Left renal pelvis (tissue), 4 donors: Measurements from ENCODE around the gene CHST11. TPM values are rescaled to one million over a fixed set of nuclear protein-coding genes. Genes with fewer than 3 reads are reported as not detected.

Experiments used
- DNase-seq, 4 donors: peaks; one replicate each; pipeline ENCODE4 v3.0.0-alpha.2; 2013; ENCODE audit warnings: low read depth in 4 of 4, low spot score in 3 of 4
- polyA plus RNA-seq, 4 donors: library from polyadenylated mRNA; unstranded; fragments of 120-200 nt; gene quantifications; one replicate each; pipeline ENCODE4 v1.2.1, GENCODE V29; 2013; ENCODE audit not compliant: insufficient read length in 4 of 4

The CHST11 gene
- polyA plus RNA-seq, 4 donors: 4.1 to 7.7 (median 6.9) TPM

DNA sequence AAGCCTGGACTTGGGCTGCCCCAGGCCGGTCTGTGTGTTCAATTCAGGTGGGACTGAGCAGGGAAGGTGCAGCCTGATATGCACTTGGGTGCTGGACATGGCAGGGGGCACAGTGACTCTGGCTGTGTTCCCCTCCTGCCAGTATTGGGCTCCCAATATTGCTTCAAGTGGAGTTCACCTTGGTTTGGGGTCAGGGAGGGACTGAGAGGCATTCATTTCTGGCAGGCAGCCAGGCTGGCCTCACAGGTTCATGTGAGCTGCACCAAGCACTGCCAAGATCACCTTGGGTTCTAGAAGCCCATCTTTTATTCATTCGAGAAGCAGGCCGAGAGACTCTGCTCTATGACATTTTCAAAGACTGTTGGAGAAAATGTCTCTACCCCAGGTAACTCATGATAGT lies 245.0 kb downstream of the CHST11 start:
- DNase-seq: no peak

DNA sequence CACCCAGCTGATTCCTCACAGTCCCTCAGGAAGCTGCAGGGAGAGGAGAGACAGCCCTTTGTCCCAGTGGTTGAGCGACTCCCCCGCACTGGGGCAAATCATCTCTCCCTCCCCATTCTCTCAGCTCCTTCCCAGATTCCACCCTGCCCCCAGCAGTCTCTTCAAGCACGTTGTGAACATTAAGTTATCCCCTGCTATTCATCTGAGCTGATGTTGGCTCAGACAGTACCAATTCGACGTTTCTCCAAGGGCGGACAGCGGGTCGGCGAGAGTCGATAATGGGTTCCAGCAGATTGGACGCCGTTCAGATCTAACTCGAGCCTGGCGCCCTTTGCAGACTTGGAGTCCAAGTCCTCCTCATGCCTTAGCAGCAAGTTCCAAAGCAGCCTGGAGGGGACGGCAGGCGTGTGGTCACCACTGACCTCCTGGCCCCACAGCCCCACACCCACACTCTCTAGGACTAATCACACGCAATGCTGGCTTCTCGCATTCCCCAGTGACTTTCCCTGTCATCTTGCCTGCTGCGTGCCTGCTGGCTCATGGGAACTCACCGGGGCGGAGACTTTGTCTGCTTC lies 245.9 kb downstream of the CHST11 start:
- DNase-seq: no peak

DNA sequence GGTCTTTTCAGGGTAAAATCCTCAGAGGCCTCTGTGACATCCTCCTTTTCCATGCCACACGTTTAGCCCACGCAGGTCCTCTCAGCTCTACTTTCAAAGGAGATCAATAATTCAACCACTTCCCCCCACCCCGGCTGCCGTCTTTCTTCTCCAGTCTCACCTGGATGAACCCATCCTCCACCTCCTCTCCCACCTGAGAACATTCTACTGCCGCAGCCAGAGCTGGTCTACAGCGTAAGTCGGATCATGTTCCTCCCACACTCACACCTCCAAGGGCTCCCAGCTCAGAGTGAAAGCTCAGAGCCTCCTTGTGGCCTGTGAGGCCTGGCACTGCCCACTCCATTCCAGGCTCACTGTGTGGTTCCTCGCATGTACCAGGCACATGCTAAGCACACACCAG lies 246.6 kb downstream of the CHST11 start:
- DNase-seq: no peak

DNA sequence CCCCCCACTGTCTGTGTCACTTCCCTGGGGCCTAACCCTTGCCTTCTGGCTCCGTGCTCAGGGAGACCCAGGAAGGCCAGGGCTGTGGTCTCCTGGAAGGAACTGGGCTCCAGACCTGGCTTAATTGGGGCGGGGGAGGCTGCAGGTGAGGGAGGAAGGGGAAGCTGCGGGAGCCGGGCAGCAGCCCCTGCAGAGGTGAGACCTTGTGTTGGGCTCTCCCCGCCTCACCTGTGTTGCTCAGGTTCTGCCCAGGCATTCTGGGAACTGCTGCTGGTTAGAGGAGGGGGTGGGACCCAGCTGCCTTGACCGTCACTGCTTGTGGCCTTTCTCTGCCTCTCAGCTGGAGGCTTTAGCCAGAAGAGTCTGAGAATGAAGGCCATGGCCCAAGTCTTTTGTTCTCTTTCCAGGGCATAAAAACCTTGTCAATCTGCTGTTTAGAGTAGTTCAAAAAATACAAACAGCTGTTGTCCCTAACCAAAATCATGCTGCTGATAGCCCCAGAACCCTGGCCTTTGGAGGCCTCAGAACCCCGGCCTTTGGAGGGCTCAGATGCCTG lies 247.6 kb downstream of the CHST11 start:
- no peak for DNase-seq

DNA sequence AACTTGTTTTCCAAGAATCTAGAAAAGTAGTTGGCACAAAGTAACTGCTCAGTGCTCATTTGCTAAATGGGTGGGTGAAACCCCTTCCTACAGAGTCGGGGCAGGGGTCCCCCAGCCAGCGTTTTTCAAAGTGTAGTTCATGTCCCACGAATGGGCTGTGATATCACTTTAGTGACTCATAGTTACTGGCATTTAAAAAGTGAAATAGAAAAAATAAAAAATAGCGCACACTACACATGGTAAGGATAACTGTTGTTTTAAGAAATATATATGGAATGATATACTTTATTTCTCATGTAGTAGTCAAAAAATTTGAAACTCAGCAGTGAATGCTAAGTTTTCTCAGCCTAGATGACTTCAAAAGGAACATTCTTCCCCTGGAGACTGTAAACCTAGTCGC lies 250.4 kb downstream of the CHST11 start:
- DNase-seq: no peak

DNA sequence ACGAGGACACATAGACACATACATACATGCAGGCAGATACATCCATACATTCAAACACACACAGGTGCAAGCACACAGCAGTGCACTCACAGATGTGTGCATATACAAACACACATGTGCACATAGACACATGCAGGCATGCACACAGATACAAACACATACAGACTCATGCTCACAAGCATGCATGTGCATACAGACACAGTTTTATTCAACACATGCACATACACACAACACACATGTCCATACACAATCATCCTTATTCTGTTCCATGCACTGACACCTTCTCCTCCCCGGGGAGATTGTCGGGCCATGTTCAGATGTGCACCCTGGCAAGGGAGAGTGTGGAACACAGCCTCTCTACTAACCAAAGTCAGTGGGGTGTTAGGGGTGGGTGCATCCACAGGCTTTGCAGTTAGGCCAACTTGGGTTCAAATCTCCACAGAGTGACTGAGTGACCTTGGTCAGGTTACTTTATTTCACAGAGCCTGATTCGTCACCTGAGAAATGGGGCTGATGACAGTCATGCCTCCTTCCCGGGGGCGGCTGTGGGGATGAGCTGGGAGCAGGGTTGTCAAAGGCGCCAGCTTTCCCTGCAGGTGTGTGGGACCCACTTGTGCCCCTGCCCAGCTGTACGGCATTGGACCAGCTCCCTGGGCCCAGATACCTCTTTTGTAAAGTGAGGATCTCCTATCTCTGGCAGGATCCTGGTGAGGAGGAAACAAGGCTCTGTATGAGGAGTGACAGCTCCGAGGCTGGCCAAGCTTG lies 251.2 kb downstream of the CHST11 start:
- DNase-seq: no peak

DNA sequence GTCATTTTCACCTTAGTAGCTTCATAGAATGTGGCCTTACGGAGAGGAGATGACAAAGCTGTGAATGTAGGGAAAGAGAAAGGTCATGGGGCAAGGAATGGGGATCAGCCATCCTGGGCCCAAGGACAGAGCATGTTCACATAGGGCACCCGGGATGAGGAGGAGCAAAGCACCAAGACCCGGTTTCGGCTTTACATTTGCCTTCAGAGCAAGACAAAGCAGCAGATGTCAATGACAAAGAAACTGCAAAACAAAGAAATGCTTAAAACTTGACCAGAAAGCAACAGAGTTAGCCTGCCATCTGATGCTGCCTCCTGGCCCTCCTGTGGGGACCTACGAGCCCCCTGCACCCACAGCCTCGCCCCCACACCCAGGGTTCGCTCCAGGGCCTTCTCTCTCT lies 252.1 kb downstream of the CHST11 start:
- no peak for DNase-seq

DNA sequence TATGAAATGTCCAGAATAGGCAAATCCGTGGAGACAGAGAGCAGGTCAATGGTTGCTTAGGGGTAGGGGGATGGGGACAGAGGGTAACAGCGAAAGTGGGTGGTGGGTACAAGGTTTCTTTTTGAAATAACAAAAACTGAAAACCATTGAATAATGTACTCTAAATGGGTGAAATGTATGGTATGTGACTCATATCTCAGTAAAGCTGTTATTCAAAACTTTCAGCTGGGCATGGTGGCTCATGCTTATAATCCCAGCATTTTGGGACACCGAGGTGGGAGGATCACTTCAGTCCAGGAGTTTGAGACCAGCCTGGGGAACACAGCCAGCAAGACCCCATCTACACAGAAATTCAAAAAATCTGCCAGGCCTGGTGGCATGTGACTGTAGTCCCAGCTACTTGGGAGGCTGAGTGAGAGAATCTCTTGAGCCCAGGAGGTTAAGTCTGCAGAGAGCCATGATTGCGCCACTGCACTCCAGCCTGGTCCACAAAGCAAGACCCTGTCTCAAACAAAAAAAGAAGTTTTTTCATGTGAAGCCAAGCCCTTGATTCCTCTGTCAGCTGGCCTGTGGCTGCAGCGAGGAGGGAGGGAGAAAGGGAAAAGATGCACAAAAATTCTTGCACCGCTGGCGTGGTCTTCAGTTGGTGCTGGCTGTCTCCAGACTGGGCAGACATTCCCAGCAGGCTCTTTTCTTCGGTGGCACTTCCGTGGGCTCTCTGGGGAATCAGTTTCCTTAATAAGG lies 253.1 kb downstream of the CHST11 start:
- DNase-seq: no peak

DNA sequence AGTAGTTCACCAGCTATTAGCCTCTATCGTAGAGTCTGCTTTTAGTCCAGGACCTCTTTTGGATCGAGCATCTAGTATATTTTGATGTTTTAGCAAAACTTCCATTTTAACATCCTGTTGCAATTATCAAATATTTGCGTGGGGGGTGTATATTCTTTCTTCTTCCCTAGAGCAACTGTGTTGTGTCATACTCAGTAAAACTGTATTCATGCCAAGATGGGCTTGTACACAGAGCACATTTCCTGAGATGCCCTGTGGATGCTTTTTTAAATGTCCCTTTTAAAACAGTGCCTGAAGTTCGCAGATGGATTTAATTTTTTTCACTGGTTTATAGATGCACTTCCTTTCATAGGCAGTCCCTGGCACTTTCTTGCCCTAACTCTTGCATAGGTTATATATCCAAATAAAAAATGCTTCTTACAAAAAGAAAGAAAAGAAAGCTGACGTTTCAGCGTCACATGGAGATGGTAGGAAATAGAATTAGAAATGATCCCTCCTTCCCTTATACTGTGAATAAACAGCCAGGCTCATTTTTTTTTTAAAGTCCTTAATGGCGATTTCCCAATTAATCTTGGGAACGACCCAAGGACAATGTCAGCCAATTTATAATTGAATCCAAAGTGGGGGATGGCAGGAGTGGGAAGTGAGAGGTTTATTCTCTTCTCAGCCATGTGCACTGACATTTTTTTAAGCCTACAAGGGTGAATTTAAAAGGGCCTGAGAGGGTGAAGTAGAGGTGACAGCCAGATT lies 254.4 kb downstream of the CHST11 start:
- DNase-seq: no peak

DNA sequence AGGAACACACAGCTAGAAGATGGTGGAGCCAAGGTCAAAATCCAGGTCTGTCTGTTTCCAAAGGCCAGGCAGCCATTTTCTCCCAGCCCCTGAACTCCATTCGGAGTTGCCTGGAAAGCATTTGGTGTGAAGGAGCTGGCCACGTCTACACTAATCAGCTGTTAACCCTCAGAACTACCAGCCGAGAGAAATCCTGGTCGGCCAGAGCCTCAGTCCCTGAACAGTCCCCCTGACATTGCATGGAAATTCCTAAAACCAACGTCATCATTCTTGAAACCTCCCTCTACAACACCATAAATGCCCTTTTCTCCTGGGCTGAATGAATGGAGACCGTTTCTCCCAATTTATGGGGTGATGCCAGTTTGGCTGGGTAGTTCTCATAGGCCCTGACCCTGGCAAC lies 255.7 kb downstream of the CHST11 start:
- DNase-seq: no peak

DNA sequence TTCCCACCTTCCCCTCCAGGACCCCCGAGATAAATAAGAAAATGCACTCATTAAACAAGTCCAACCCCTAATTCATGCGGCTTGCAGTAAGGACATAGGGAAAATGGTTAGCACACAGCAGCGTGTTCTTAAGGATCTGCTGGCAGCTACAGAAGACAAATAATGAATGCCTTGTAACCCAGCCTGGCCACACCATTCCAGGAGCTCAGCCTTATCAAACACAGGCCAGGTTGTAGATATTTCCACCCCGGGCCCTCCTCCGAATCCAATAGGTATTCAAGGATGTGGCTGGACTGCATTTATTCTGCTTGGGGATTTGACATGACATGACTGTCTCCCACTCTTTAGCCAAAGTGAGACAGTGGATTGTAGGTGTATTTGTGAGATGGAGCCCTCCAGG lies 256.2 kb downstream of the CHST11 start:
- no peak for DNase-seq

DNA sequence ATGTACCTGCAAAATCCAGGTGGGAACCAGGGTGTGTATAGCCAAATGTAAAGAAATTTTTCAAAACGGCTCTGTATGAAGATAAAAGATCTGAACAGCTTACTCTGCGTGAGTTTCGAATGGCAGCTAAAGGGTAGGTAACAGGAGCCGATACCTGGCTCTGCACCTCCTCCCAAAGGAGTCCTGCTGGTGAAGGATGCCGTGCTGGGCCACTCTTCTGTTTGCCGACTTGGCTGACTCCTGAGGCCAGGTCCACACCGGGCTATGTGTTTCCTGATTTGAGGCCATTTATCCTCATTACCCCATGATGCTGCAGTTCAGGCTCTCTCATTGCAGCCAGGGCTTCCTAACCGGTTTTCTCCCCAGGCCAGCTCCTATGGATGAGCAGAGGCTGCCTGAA lies 256.7 kb downstream of the CHST11 start:
- no peak for DNase-seq

DNA sequence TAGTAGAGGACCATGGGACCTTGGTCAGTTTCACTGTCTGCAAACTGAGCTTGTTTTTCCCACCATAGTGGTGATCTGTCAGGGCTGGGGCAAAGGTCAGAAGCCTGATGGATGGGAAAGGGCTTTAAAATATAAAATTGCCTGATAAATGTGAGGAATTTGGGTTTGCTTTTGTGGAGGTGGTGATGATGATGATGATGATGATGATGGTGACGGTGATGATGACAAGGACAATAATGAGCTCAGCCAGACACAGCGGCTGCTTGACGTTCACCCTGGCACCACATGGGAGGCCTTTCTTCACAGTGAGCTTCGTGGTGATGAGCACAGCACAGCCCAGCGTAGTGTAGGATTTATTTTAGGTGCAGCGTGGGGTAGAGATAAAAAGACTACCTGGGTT lies 257.6 kb downstream of the CHST11 start:
- DNase-seq: no peak

DNA sequence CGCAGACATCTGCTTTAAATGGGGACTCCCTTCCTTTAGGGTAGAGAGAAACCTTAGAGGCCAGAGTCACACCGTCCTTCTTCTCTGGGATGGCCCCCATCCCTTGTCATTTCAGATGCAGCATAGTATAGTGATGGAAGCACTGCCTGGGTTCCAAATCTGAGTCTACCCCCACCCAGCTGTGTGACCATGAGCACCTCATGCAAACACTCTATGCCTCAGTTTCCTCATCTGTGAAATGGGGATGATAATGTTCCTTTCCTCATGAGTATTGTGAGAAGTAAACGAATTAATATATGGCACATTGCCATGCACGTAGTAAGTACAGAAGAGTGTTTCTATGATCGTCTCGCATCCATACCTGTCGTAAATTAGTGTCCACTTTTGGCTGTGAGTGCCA lies 259.4 kb downstream of the CHST11 start:
- DNase-seq: no peak

DNA sequence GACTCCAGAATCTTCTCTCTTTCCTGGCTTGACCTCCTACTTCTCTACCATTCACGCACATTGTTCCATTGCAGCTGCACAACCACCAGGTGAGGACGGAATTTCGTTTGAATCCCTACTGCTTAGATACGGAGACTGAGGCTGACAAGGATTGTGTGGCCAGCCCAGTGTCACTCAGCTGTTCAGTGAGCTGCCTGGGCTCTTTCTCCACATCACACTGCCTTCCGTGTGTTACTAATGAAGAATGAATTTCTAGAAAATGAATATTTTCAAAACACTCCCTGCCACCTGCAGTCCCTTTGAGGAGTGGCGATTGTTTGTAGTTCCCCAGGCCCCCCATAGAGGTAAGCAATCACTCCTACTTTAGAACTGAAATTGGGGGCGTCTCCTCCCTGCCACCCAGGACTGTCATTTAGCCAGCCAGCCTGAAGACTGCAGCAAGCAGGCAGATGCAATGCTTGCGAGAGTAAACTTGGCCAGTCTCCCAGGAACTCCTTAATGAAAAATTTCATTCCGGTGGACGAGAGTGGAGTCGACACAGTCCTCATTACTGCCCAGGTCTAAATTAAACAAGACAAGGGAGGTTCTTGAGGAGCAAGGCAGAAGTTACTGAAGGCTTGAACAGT lies 261.7 kb downstream of the CHST11 start:
- DNase-seq: no peak

DNA sequence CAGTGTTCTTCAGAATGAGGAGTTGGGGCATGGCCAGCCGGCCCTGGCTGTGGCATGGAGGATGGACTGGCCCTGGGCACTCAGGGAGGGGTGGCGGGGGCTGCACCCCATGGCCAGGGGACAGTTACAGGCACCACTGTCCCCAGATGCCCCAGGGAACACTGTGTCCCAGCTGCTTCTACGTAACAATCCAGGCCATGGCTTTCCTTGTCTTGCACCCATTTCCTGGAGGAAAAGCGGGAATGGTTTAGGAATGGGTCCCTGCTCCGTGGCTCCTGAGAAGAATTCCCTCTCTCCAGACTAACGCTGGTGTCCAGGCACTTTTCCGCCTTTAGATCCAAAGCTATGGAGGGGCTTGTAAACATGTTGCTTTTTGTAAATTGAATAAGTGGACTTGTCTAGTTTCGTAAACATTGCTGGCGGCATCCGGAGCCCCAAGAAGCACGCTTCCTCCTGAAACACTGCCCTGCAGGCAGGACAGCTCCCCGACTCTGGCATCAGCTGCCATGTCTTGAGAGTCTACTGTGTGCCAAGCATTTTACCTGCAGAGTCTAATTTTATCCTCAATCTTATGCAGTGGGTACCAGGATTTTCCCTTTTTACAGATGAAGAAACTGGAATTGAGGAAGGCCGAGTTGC lies 263.1 kb downstream of the CHST11 start:
- DNase-seq: no peak

DNA sequence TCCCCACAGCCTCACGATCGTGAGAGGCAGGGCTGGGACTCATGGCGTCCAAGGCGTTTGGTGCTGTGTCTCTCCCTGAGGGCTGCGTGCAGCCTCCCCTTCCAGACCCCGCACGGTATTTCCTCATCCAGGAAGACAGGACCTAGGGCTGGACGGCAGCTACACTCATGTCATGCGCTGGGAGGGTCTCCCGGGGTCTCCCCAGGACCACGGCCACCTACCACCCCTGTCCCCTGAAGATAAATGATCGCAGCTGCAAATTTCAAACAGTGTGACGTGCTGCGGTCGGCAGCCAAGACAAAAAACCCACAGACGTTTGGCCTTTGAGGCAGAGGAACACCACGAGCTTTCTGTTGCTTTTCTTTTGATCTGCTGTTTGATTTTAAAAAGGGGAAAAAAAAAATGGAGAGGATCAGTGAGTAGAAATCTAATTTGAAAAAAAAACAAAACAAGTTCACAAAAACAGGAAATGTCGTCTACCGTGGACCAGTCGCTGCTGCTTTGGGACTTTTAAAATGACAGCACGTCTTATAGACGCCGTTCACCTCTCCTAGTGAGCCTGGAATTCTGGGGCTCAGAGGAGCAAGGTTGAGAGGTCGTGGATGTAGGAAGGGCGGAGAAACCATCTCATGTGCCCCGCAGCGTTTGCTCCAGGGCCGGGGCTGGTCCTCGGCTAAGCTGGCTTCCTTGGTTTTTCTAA lies 263.7 kb downstream of the CHST11 start:
- DNase-seq: no peak

DNA sequence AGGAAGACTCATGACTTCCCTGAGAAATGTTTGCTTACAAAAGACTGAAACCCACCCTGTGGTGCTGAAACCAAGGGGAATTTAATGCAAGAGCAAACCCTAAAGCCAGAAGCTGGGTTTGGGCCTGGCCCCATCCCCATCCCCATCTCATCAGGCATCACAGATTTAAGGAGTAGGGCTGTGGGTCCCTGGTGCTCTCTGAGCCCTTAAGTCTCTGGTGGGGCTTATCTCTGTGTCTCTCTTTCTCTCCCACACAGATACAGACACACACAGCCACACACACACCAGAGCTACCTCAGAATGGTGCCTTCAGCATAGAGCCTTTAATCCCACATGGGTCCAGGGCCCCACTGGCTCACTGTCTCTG lies 264.3 kb downstream of the CHST11 start:
- no peak for DNase-seq

DNA sequence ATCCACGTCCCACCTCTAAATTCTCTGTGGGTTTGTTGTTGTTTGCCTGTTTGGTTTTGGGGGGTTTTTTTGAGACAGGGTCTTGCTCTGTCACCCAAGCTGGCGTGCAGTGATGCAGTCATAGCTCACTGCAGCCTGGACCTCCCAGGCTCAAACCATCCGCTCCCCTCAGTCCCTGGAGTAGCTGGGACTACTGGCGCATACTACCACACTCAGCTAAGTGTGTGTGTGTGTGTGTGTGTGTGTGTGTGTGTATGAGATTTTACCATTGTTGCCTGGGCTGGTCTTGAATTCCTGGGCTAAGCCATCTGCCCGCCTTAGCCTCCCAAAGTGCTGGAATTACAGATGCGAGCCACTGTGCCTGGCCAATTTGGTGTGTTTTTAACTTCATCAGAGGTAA lies 265.2 kb downstream of the CHST11 start:
- no peak for DNase-seq
